OCI-LY1 (cell line): ENCODE results near the gene RNH1.

Experiments
- H2AFZ ChIP-seq: fragments of 200-600 bp; sonication (generic), shearing (Covaris generic); 2 replicates; pipeline ENCODE4 v1.6.0; 2014; ENCODE audit warnings: antibody characterized with exemption, mild to moderate bottlenecking, low read length
- H3F3A ChIP-seq: fragments of 200-600 bp; sonication (generic), shearing (Covaris generic); 2 replicates; pipeline ENCODE4 v1.6.0; 2014; ENCODE audit warnings: mild to moderate bottlenecking, antibody characterized with exemption, low read length, moderate library complexity; ENCODE audit not compliant: insufficient read depth
- H3K27ac ChIP-seq: fragments of 200-600 bp; sonication (generic); 2 replicates; pipeline ENCODE4 v1.5.1; 2014; ENCODE audit warnings: low read length, mixed run types, mild to moderate bottlenecking, low read depth; ENCODE audit not compliant: poor library complexity, severe bottlenecking
- H3K27me3 ChIP-seq: fragments of 200-600 bp; sonication (generic); 2 replicates; pipeline ENCODE4 v1.6.0; 2014; ENCODE audit warnings: antibody characterized with exemption, mild to moderate bottlenecking, low read length, moderate library complexity; ENCODE audit not compliant: insufficient read depth
- H3K36me3 ChIP-seq: fragments of 200-600 bp; sonication (generic); 2 replicates; pipeline ENCODE4 v1.6.1; 2014; ENCODE audit warnings: mild to moderate bottlenecking, antibody characterized with exemption, low read length, moderate library complexity, mixed read lengths; ENCODE audit not compliant: insufficient read depth
- H3K4me1 ChIP-seq: fragments of 200-600 bp; sonication (generic); 2 replicates; pipeline ENCODE4 v1.5.1; 2014; ENCODE audit warnings: mild to moderate bottlenecking, low read length, moderate library complexity; ENCODE audit not compliant: insufficient read depth, severe bottlenecking
- H3K4me2 ChIP-seq: fragments of 200-600 bp; sonication (generic), shearing (Covaris generic); 2 replicates; pipeline ENCODE4 v1.6.1; 2014; ENCODE audit warnings: low read length
- H3K4me3 ChIP-seq: fragments of 200-600 bp; sonication (generic); 2 replicates; pipeline ENCODE4 v1.5.1; 2014; ENCODE audit warnings: low read length, low read depth, mild to moderate bottlenecking, mixed read lengths; ENCODE audit not compliant: poor library complexity, severe bottlenecking
- H3K79me2 ChIP-seq: fragments of 200-600 bp; shearing (Covaris generic); 2 replicates; pipeline ENCODE4 v1.6.1; 2016; ENCODE audit warnings: mixed run types, low read length, mixed read lengths; ENCODE audit not compliant: insufficient read depth
- H3K9ac ChIP-seq: fragments of 200-600 bp; sonication (generic), shearing (Covaris generic); 2 replicates; pipeline ENCODE4 v1.6.1; 2014; ENCODE audit warnings: mild to moderate bottlenecking, low read length, mixed read lengths
- H3K9me2 ChIP-seq: fragments of 200-600 bp; sonication (generic), shearing (Covaris generic); 2 replicates; pipeline ENCODE4 v1.6.1; 2014; ENCODE audit warnings: low read depth, mild to moderate bottlenecking, low read length, mixed read lengths
- H3K9me3 ChIP-seq: fragments of 200-600 bp; shearing (Covaris generic); 2 replicates; pipeline ENCODE4 v1.6.1; 2014; ENCODE audit warnings: low read length, mixed read lengths
- H4K20me1 ChIP-seq: fragments of 200-600 bp; sonication (generic), shearing (Covaris generic); 2 replicates; pipeline ENCODE4 v1.6.0; 2016; ENCODE audit warnings: mild to moderate bottlenecking, low read length; ENCODE audit not compliant: insufficient read depth
- EZH2 ChIP-seq: fragments of 200-600 bp; sonication (generic), shearing (Covaris generic); IDR thresholded peaks from 2 replicates; pipeline ENCODE4 v1.8.0; 2017; ENCODE audit warnings: borderline replicate concordance, mixed run types, mild to moderate bottlenecking, antibody characterized with exemption, low read length, moderate library complexity, mixed read lengths
- TF ChIP-seq, protein P1 (sequence below): fragments of 200-600 bp; sonication (generic), shearing (Covaris generic); IDR thresholded peaks from 2 replicates; pipeline ENCODE4 v1.5.1; 2017; ENCODE audit warnings: mild to moderate bottlenecking, antibody characterized with exemption, low read length, moderate library complexity, mixed read lengths

The RNH1 gene

DNA sequence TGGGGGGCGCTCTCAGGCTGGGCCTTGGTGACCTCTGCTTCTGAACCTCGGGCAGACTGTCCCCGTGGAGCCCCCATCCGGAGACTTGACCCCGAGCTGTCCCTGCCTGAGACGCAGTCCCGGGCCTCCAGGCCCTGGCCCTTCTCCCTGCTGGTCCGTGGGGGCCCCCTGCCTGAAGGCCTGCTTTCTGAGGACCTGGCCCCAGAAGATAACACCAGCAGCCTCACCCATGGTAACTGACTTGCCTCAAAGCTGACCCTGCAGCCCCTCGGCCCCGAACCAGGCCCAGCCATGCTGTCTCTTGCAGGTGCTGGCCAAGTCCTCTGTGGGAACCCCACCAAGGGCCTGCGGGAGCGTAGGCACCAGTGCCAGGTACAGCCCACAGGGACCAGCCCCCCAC lies 44.6 kb upstream of the RNH1 start:
- Histone ChIP-seq H3K9me3 (no peaks in the 10 kb centered on the region), H3K9me2 (no peaks in the 10 kb centered on the region), H3F3A (no peaks in the 10 kb centered on the region), H3K79me2 (no peaks in the 10 kb centered on the region), H3K27ac (no peak overlapping the region), H3K27me3 (peaks cover 3% of the 10 kb centered on the region; the same call in 1 of the 2 replicates), H3K36me3 (no peaks in the 10 kb centered on the region; the same call in 1 of the 2 replicates), H3K4me1 (peaks cover 18% of the 10 kb centered on the region), H4K20me1 (no peaks in the 10 kb centered on the region), H3K9ac (no peak overlapping the region), H3K4me2 (no peak overlapping the region), H3K4me3 (no peak overlapping the region), H2AFZ (no peak overlapping the region)
- no peak for TF ChIP-seq EZH2
- TF ChIP-seq, protein P1, sequence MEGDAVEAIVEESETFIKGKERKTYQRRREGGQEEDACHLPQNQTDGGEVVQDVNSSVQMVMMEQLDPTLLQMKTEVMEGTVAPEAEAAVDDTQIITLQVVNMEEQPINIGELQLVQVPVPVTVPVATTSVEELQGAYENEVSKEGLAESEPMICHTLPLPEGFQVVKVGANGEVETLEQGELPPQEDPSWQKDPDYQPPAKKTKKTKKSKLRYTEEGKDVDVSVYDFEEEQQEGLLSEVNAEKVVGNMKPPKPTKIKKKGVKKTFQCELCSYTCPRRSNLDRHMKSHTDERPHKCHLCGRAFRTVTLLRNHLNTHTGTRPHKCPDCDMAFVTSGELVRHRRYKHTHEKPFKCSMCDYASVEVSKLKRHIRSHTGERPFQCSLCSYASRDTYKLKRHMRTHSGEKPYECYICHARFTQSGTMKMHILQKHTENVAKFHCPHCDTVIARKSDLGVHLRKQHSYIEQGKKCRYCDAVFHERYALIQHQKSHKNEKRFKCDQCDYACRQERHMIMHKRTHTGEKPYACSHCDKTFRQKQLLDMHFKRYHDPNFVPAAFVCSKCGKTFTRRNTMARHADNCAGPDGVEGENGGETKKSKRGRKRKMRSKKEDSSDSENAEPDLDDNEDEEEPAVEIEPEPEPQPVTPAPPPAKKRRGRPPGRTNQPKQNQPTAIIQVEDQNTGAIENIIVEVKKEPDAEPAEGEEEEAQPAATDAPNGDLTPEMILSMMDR = no peak

DNA sequence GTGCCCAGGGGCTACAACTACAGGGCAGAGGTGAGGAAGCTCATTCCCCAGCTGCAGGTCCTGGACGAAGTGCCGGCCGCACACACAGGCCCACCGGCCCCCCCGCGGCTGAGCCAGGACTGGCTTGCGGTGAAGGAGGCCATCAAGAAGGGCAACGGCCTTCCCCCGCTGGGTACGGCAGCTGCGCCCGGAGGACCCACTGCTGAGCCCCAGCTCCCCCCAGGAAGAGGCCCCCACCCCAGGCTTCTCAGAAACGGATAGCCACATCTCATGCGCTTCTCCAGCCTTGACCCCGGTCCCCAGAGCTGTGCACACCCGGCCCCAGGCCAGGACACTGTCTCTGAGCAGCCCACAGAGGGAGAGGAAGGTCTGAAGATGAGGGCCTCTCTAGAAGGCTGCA lies 44.1 kb upstream of the RNH1 start:
- no peaks in the 10 kb centered on the region for H3F3A ChIP-seq
- no peaks in the 10 kb centered on the region for H3K9me3 ChIP-seq
- H3K4me3 ChIP-seq = no peak overlapping the region
- TF ChIP-seq EZH2 = no peak
- TF ChIP-seq, protein P1 = no peak
- no peak overlapping the region for H3K9ac ChIP-seq
- H3K27me3 ChIP-seq = peaks cover 3% of the 10 kb centered on the region; the same call in 1 of the 2 replicates
- no peaks in the 10 kb centered on the region for H3K79me2 ChIP-seq
- H4K20me1 ChIP-seq = no peaks in the 10 kb centered on the region
- no peak overlapping the region for H2AFZ ChIP-seq
- H3K4me1 ChIP-seq = peaks cover 18% of the 10 kb centered on the region
- no peaks in the 10 kb centered on the region for H3K9me2 ChIP-seq
- H3K27ac ChIP-seq = no peak overlapping the region
- no peaks in the 10 kb centered on the region; the same call in 1 of the 2 replicates for H3K36me3 ChIP-seq
- H3K4me2 ChIP-seq = no peak overlapping the region

GRCh38 chr11:550746-551085 lies 43.7 kb upstream of the RNH1 start:
- TF ChIP-seq, protein P1 = no peak
- no peak for TF ChIP-seq EZH2
- H4K20me1 ChIP-seq = no peaks in the 10 kb centered on the region
- no peak overlapping the region for H2AFZ ChIP-seq
- H3K79me2 ChIP-seq = no peaks in the 10 kb centered on the region
- no peak overlapping the region for H3K4me2 ChIP-seq
- H3K4me3 ChIP-seq = no peak overlapping the region
- peaks cover 18% of the 10 kb centered on the region for H3K4me1 ChIP-seq
- no peaks in the 10 kb centered on the region for H3K9me2 ChIP-seq
- no peak overlapping the region for H3K9ac ChIP-seq
- H3K36me3 ChIP-seq = no peaks in the 10 kb centered on the region; the same call in 1 of the 2 replicates
- no peaks in the 10 kb centered on the region for H3K9me3 ChIP-seq
- peaks cover 3% of the 10 kb centered on the region; the same call in 1 of the 2 replicates for H3K27me3 ChIP-seq
- H3F3A ChIP-seq = no peaks in the 10 kb centered on the region
- H3K27ac ChIP-seq = no peak overlapping the region
